GM12878 (cell line): ENCODE data around the gene PISD.

Source experiments
- EP300 ChIP-seq, 2 experiments: fragments of 150-350 bp in 1 of 2; IDR thresholded peaks; 2 replicates each; pipeline ENCODE4 v1.6.1; 2011 to 2012; ENCODE audit warnings: low read depth in 2 of 2, low read length in 2 of 2, borderline replicate concordance in 1 of 2, improper control_type of control experiment in 1 of 2, inconsistent platforms in 1 of 2; ENCODE audit not compliant: control insufficient read depth in 1 of 2
- GABPA ChIP-seq: IDR thresholded peaks from 2 replicates; pipeline ENCODE4 v1.6.1; 2014; ENCODE audit warnings: antibody characterized with exemption, low read depth, mild to moderate bottlenecking, inconsistent platforms
- POLR2A ChIP-seq: IDR thresholded peaks from 2 replicates; pipeline ENCODE4 v1.6.1; 2011; ENCODE audit warnings: low read depth, mild to moderate bottlenecking, low read length
- POLR2AphosphoS5 ChIP-seq: IDR thresholded peaks from 2 replicates; pipeline ENCODE4 v1.6.1; 2011; ENCODE audit warnings: mild to moderate bottlenecking, low read length, inconsistent platforms
- SIX5 ChIP-seq: IDR thresholded peaks from 2 replicates; pipeline ENCODE4 v1.6.1; 2011; ENCODE audit warnings: mild to moderate bottlenecking, low read depth, low read length, moderate library complexity; ENCODE audit not compliant: severe bottlenecking
- TCF7 ChIP-seq: IDR thresholded peaks from 2 replicates; pipeline ENCODE4 v1.6.1; 2014; ENCODE audit warnings: antibody characterized with exemption, borderline replicate concordance
- TF ChIP-seq, protein P1 (sequence below), 3 experiments: IDR thresholded peaks in 2 of 3; conservative IDR thresholded peaks in 1 of 3; 2 replicates each; pipeline ENCODE4 v1.5.1; 2011; ENCODE audit warnings: low read depth in 3 of 3, low read length in 3 of 3, mild to moderate bottlenecking in 3 of 3, control low read depth in 2 of 3, moderate library complexity in 2 of 3, inconsistent platforms in 1 of 3, mixed read lengths in 1 of 3; ENCODE audit not compliant: control insufficient read depth in 2 of 3, insufficient read depth in 1 of 3; ENCODE audit errors: extremely low read depth in 1 of 3
- TF ChIP-seq, protein P2 (sequence below): IDR thresholded peaks from 2 replicates; pipeline ENCODE4 v1.6.1; 2011; ENCODE audit warnings: mild to moderate bottlenecking, low read depth, low read length, moderate library complexity; ENCODE audit not compliant: insufficient replicate concordance
- TF ChIP-seq, protein P3 (sequence below): fragments of 450-650 bp; IDR thresholded peaks from 2 replicates; pipeline ENCODE4 v1.6.1; 2016; ENCODE audit warnings: mild to moderate bottlenecking
- TF ChIP-seq, protein P4 (sequence below): IDR thresholded peaks from 2 replicates; pipeline ENCODE4 v1.6.1; 2012; ENCODE audit warnings: improper control_type of control experiment, low read depth, low read length; ENCODE audit not compliant: insufficient replicate concordance

DNA sequence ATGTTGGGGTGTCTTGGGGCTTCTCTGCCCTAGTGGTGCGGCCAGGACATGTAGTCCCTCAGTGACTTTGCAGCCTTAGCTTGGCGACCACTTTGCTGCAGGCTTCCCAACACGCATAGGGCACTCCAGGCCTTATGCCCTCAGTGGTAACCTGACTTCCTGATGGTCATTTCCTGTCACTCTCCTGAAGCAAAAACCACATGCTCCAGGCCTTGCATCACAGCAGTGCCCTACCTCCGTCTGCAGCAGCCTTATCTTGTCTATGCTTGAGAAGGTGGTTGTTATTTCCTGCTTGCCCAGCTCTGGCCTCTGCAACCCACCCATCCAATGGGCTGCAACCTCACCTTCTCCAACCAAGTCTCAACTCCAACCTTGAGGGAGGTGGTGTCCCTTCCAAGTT is 33.4 kb upstream of the PISD start:
- TF ChIP-seq GABPA (no peak), TCF7 (no peak), EP300 (IDR thresholded peaks at IDR 0.05; ENCODE audit: borderline replicate concordance in 1 of 2, control insufficient read depth in 1 of 2, low read depth in 2 of 2, low read length in 2 of 2) (no peak), POLR2AphosphoS5 (no peak), SIX5 (no peak), POLR2A (no peak)
- TF ChIP-seq, protein P1, sequence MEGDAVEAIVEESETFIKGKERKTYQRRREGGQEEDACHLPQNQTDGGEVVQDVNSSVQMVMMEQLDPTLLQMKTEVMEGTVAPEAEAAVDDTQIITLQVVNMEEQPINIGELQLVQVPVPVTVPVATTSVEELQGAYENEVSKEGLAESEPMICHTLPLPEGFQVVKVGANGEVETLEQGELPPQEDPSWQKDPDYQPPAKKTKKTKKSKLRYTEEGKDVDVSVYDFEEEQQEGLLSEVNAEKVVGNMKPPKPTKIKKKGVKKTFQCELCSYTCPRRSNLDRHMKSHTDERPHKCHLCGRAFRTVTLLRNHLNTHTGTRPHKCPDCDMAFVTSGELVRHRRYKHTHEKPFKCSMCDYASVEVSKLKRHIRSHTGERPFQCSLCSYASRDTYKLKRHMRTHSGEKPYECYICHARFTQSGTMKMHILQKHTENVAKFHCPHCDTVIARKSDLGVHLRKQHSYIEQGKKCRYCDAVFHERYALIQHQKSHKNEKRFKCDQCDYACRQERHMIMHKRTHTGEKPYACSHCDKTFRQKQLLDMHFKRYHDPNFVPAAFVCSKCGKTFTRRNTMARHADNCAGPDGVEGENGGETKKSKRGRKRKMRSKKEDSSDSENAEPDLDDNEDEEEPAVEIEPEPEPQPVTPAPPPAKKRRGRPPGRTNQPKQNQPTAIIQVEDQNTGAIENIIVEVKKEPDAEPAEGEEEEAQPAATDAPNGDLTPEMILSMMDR (IDR thresholded peaks at IDR 0.05 in 2 of 3, conservative IDR thresholded peaks at IDR 0.05 in 1 of 3; ENCODE audit: control insufficient read depth in 2 of 3, extremely low read depth in 1 of 3, insufficient read depth in 1 of 3, low read depth in 3 of 3, low read length in 3 of 3): no peak
- TF ChIP-seq, protein P2, sequence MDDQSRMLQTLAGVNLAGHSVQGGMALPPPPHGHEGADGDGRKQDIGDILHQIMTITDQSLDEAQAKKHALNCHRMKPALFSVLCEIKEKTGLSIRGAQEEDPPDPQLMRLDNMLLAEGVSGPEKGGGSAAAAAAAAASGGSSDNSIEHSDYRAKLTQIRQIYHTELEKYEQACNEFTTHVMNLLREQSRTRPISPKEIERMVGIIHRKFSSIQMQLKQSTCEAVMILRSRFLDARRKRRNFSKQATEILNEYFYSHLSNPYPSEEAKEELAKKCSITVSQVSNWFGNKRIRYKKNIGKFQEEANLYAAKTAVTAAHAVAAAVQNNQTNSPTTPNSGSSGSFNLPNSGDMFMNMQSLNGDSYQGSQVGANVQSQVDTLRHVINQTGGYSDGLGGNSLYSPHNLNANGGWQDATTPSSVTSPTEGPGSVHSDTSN: no peak
- TF ChIP-seq, protein P3, sequence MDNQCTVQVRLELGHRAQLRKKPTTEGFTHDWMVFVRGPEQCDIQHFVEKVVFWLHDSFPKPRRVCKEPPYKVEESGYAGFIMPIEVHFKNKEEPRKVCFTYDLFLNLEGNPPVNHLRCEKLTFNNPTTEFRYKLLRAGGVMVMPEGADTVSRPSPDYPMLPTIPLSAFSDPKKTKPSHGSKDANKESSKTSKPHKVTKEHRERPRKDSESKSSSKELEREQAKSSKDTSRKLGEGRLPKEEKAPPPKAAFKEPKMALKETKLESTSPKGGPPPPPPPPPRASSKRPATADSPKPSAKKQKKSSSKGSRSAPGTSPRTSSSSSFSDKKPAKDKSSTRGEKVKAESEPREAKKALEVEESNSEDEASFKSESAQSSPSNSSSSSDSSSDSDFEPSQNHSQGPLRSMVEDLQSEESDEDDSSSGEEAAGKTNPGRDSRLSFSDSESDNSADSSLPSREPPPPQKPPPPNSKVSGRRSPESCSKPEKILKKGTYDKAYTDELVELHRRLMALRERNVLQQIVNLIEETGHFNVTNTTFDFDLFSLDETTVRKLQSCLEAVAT: no peak
- TF ChIP-seq, protein P4, sequence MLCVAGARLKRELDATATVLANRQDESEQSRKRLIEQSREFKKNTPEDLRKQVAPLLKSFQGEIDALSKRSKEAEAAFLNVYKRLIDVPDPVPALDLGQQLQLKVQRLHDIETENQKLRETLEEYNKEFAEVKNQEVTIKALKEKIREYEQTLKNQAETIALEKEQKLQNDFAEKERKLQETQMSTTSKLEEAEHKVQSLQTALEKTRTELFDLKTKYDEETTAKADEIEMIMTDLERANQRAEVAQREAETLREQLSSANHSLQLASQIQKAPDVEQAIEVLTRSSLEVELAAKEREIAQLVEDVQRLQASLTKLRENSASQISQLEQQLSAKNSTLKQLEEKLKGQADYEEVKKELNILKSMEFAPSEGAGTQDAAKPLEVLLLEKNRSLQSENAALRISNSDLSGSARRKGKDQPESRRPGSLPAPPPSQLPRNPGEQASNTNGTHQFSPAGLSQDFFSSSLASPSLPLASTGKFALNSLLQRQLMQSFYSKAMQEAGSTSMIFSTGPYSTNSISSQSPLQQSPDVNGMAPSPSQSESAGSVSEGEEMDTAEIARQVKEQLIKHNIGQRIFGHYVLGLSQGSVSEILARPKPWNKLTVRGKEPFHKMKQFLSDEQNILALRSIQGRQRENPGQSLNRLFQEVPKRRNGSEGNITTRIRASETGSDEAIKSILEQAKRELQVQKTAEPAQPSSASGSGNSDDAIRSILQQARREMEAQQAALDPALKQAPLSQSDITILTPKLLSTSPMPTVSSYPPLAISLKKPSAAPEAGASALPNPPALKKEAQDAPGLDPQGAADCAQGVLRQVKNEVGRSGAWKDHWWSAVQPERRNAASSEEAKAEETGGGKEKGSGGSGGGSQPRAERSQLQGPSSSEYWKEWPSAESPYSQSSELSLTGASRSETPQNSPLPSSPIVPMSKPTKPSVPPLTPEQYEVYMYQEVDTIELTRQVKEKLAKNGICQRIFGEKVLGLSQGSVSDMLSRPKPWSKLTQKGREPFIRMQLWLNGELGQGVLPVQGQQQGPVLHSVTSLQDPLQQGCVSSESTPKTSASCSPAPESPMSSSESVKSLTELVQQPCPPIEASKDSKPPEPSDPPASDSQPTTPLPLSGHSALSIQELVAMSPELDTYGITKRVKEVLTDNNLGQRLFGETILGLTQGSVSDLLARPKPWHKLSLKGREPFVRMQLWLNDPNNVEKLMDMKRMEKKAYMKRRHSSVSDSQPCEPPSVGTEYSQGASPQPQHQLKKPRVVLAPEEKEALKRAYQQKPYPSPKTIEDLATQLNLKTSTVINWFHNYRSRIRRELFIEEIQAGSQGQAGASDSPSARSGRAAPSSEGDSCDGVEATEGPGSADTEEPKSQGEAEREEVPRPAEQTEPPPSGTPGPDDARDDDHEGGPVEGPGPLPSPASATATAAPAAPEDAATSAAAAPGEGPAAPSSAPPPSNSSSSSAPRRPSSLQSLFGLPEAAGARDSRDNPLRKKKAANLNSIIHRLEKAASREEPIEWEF: no peak
